Trophoblast cell (in vitro differentiated cells and primary cell): Measurements from ENCODE around the gene SPRED3.

Source experiments
- DNase-seq, 2 donors: peaks; one replicate each; pipeline ENCODE4 v3.0.0-alpha.2; 2016
- H2AFZ ChIP-seq: 2 replicates; pipeline ENCODE4 v1.6.1; 2013; ENCODE audit warnings: low read length, moderate library complexity, mild to moderate bottlenecking; ENCODE audit not compliant: insufficient read depth, poor library complexity
- H2AK5ac ChIP-seq: 2 replicates; pipeline ENCODE4 v1.6.1; 2013; ENCODE audit warnings: mild to moderate bottlenecking, low read length
- H2BK120ac ChIP-seq: 2 replicates; pipeline ENCODE4 v1.6.1; 2013; ENCODE audit warnings: low read length, mild to moderate bottlenecking, moderate library complexity; ENCODE audit not compliant: insufficient read depth, poor library complexity
- H2BK12ac ChIP-seq: 2 replicates; pipeline ENCODE4 v1.6.1; 2013; ENCODE audit warnings: mild to moderate bottlenecking, low read length, moderate library complexity
- H2BK5ac ChIP-seq: 2 replicates; pipeline ENCODE4 v1.6.1; 2013; ENCODE audit warnings: low read length, low read depth, moderate library complexity, mild to moderate bottlenecking; ENCODE audit not compliant: poor library complexity
- H3K14ac ChIP-seq: 2 replicates; pipeline ENCODE4 v1.6.1; 2013; ENCODE audit warnings: mild to moderate bottlenecking, low read length
- H3K18ac ChIP-seq: 2 replicates; pipeline ENCODE4 v1.6.1; 2013; ENCODE audit warnings: mild to moderate bottlenecking, low read length
- H3K23ac ChIP-seq: 2 replicates; pipeline ENCODE4 v1.6.1; 2013; ENCODE audit warnings: low read length
- H3K27ac ChIP-seq: 2 replicates; pipeline ENCODE4 v1.5.1; 2013; ENCODE audit warnings: low read depth, mild to moderate bottlenecking, inconsistent platforms, low read length, moderate library complexity
- H3K27me3 ChIP-seq: 2 replicates; pipeline ENCODE4 v1.6.1; 2013; ENCODE audit warnings: inconsistent platforms, mild to moderate bottlenecking, low read length, moderate library complexity; ENCODE audit not compliant: insufficient read depth
- H3K36me3 ChIP-seq, 2 experiments: 1 replicate in 1 of 2; 2 replicates in 1 of 2; pipeline ENCODE4 v1.6.1; 2013; ENCODE audit warnings: low read length in 2 of 2, mild to moderate bottlenecking in 2 of 2, moderate library complexity in 1 of 2; ENCODE audit not compliant: insufficient read depth in 2 of 2, control insufficient read depth in 1 of 2
- H3K4ac ChIP-seq: 2 replicates; pipeline ENCODE4 v1.6.1; 2013; ENCODE audit warnings: low read depth, mild to moderate bottlenecking, low read length, moderate library complexity
- H3K4me1 ChIP-seq, 2 experiments: 1 replicate in 1 of 2; 2 replicates in 1 of 2; pipeline ENCODE4 v1.6.1; 2013; ENCODE audit warnings: low read length in 2 of 2, mild to moderate bottlenecking in 2 of 2, moderate library complexity in 1 of 2; ENCODE audit not compliant: insufficient read depth in 2 of 2, control insufficient read depth in 1 of 2
- H3K4me2 ChIP-seq: 2 replicates; pipeline ENCODE4 v1.6.1; 2013; ENCODE audit warnings: inconsistent platforms, mild to moderate bottlenecking, low read length, moderate library complexity
- H3K4me3 ChIP-seq: 2 replicates; pipeline ENCODE4 v1.5.1; 2013; ENCODE audit warnings: mild to moderate bottlenecking, low read depth, low read length, inconsistent platforms
- H3K79me1 ChIP-seq: one replicate; pipeline ENCODE4 v1.6.1; 2013; ENCODE audit warnings: low read length
- H3K79me2 ChIP-seq: 2 replicates; pipeline ENCODE4 v1.6.1; 2013; ENCODE audit warnings: low read length, mild to moderate bottlenecking; ENCODE audit not compliant: control insufficient read depth, insufficient read depth, poor library complexity
- H3K9ac ChIP-seq: 2 replicates; pipeline ENCODE4 v1.6.1; 2013; ENCODE audit warnings: mild to moderate bottlenecking, low read length
- H3K9me3 ChIP-seq: 2 replicates; pipeline ENCODE4 v1.6.1; 2013; ENCODE audit warnings: low read depth, mild to moderate bottlenecking, control low read depth, inconsistent platforms, low read length; ENCODE audit not compliant: insufficient read depth
- H4K12ac ChIP-seq: 2 replicates; pipeline ENCODE4 v1.6.1; 2013; ENCODE audit warnings: low read depth, mild to moderate bottlenecking, low read length, moderate library complexity
- H4K8ac ChIP-seq: 2 replicates; pipeline ENCODE4 v1.6.1; 2013; ENCODE audit warnings: low read depth, mild to moderate bottlenecking, low read length, moderate library complexity
- H4K91ac ChIP-seq: one replicate; pipeline ENCODE4 v1.6.1; 2013; ENCODE audit warnings: low read depth, mild to moderate bottlenecking, low read length, moderate library complexity
- WGBS: extraction: QIAGEN DNeasy Blood & Tissue Kit; methylation state at CpG from one replicate; pipeline ENCODE4 v1.1.7; 2013; ENCODE audit warnings: missing lambda C conversion rate; ENCODE audit not compliant: insufficient read length, insufficient coverage; ENCODE audit errors: extremely low coverage; 5-methylcytosine and 5-hydroxymethylcytosine counted together

Gene SPRED3

DNA sequence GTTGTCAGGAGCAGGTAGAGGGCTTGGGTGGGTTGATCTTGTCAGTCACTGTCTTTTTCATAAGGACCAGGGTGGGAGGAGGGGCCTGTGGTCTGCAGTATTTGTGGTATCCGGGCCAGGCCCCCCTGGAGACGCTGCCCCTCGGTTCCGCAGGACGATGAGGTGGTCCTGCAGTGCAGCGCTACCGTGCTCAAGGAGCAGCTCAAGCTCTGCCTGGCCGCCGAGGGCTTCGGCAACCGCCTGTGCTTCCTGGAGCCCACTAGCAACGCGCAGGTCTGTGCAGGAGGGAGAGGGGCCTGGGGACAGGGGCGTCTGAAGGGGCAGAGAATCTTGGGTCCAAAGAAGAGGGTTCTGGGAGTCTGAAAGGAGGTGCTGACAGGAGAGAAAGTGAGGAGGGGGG lies 52.1 kb downstream of the SPRED3 start:
- H3K36me3 ChIP-seq: no peaks in the 10 kb centered on the region
- no peak overlapping the region for H3K9ac ChIP-seq
- H3K18ac ChIP-seq: no peak overlapping the region
- peaks cover 2% of the 10 kb centered on the region for H3K9me3 ChIP-seq
- no peak overlapping the region for H4K12ac ChIP-seq
- no peak overlapping the region for H3K14ac ChIP-seq
- no peak overlapping the region for H4K91ac ChIP-seq
- H2BK12ac ChIP-seq: no peak overlapping the region
- H3K23ac ChIP-seq: no peak overlapping the region
- H2BK120ac ChIP-seq: no peak overlapping the region
- H2AK5ac ChIP-seq: no peak overlapping the region
- no CpG with 5 or more reads among the region's 14 CpGs for WGBS
- no peaks in the 10 kb centered on the region for H3K4me1 ChIP-seq
- H3K27me3 ChIP-seq: no peaks in the 10 kb centered on the region
- H3K4me3 ChIP-seq: no peak overlapping the region
- H3K79me1 ChIP-seq: no peaks in the 10 kb centered on the region
- H3K4ac ChIP-seq: no peak overlapping the region
- H3K27ac ChIP-seq: no peak overlapping the region
- no peak overlapping the region for H2AFZ ChIP-seq
- H4K8ac ChIP-seq: no peak overlapping the region
- no peak for DNase-seq
- no peak overlapping the region for H2BK5ac ChIP-seq
- H3K4me2 ChIP-seq: no peak overlapping the region
- H3K79me2 ChIP-seq: no peaks in the 10 kb centered on the region

DNA sequence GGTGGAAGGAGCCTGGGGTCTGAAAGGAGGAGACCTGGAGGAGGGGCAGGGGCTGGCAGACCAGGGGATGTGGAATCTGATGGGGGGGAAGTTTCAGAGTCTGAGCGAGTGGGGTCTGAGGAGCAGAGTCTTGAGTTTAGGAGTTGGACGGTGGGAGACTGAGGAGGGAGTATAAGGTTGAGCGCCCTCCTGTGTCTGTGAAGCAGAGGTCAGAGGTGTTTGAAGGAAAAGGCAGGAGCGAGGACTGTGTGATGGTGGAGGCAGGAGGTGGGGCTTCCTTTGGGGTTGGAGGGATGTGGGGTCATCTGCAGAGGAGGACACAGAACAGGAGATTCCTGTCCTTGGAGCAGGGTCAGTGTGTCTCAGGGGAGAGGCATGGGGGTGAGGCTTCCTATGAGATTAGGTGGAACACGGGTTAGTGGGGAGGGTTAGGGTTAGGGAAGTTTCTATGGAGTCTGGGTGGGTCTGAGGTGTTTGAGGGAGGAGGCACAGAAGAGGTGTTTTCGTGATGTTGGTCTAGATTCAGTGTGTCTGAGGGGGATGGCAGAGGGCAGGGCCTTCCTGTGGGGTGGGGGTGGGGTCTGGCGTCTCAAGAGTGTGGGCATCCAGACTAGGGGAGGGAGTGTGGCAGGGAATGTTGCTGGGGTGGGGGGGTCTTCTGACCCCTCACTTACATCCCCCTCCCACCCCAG lies 53.3 kb downstream of the SPRED3 start:
- H3K9me3 ChIP-seq: peaks cover 2% of the 10 kb centered on the region
- no peak overlapping the region for H4K12ac ChIP-seq
- no peak overlapping the region for H4K8ac ChIP-seq
- no peak overlapping the region for H3K18ac ChIP-seq
- no peak for DNase-seq
- no peak overlapping the region for H2AK5ac ChIP-seq
- H3K36me3 ChIP-seq: no peaks in the 10 kb centered on the region
- H2BK12ac ChIP-seq: no peak overlapping the region
- H3K27ac ChIP-seq: no peak overlapping the region
- no peak overlapping the region for H4K91ac ChIP-seq
- H3K23ac ChIP-seq: no peak overlapping the region
- H2BK5ac ChIP-seq: no peak overlapping the region
- no peaks in the 10 kb centered on the region for H3K4me1 ChIP-seq
- no peak overlapping the region for H2AFZ ChIP-seq
- H3K14ac ChIP-seq: no peak overlapping the region
- H3K4me3 ChIP-seq: no peak overlapping the region
- no peaks in the 10 kb centered on the region for H3K79me2 ChIP-seq
- no peak overlapping the region for H3K9ac ChIP-seq
- no peak overlapping the region for H3K4me2 ChIP-seq
- H3K79me1 ChIP-seq: no peaks in the 10 kb centered on the region
- H3K4ac ChIP-seq: no peak overlapping the region
- H2BK120ac ChIP-seq: no peak overlapping the region
- WGBS: no CpG with 5 or more reads among the region's 7 CpGs
- H3K27me3 ChIP-seq: no peaks in the 10 kb centered on the region

DNA sequence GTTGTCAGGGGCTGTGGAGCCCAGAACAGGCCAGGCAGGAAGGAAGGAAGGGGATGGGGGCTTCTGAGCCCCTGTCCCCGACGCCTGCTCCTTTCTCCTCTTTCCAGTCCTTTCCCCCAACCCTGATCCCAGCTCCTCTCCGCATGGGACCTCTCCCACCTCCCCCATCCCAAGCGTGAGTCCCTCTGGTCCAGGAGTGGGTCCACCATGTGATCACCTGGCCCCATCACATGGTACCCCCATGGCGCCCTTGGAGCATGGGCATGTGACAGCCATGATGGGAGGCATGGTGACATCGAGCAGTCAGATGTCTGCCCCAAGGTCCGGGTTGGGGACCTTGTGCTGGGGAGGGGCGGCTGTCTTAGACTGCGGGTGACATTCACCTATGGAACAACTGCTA lies 54.2 kb downstream of the SPRED3 start:
- H4K12ac ChIP-seq: no peak overlapping the region
- no peak overlapping the region for H2BK12ac ChIP-seq
- no peak overlapping the region for H2BK5ac ChIP-seq
- WGBS: no CpG with 5 or more reads among the region's 9 CpGs
- H3K79me2 ChIP-seq: no peaks in the 10 kb centered on the region
- H2BK120ac ChIP-seq: no peak overlapping the region
- no peak overlapping the region for H4K91ac ChIP-seq
- no peak overlapping the region for H3K14ac ChIP-seq
- peaks cover 2% of the 10 kb centered on the region for H3K9me3 ChIP-seq
- H3K9ac ChIP-seq: no peak overlapping the region
- no peak for DNase-seq
- no peaks in the 10 kb centered on the region for H3K79me1 ChIP-seq
- no peak overlapping the region for H4K8ac ChIP-seq
- H3K4ac ChIP-seq: no peak overlapping the region
- no peaks in the 10 kb centered on the region for H3K4me1 ChIP-seq
- no peak overlapping the region for H3K23ac ChIP-seq
- H3K36me3 ChIP-seq: no peaks in the 10 kb centered on the region
- H3K4me3 ChIP-seq: no peak overlapping the region
- H3K18ac ChIP-seq: no peak overlapping the region
- no peak overlapping the region for H3K27ac ChIP-seq
- no peak overlapping the region for H2AFZ ChIP-seq
- H3K27me3 ChIP-seq: no peaks in the 10 kb centered on the region
- no peak overlapping the region for H3K4me2 ChIP-seq
- H2AK5ac ChIP-seq: no peak overlapping the region

DNA sequence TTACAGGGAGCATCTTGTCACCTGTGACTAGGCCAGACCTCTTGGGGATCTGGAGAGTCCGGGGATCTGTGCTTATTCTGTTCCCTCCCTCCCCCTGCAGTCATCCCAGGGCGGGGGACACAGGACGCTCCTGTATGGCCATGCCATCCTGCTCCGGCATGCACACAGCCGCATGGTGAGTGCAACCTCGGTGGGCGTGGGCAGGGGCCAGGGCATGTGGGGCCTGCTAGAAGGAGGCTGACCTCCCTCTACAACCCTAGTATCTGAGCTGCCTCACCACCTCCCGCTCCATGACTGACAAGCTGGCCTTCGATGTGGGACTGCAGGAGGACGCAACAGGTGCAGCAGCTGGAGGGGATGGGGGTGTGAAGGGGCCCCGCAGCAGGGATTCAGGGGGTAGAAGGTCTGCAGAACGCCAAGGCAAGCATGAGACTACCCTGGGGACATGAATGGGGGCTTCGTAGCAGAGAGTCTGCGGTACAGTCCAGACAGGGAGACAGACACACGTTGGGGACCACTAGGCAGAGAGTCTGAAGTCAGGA lies 55.0 kb downstream of the SPRED3 start:
- no peak overlapping the region for H2BK12ac ChIP-seq
- no peak overlapping the region for H3K4me3 ChIP-seq
- no peak overlapping the region for H2BK120ac ChIP-seq
- peaks cover 2% of the 10 kb centered on the region for H3K9me3 ChIP-seq
- H2AFZ ChIP-seq: no peak overlapping the region
- no peak overlapping the region for H3K14ac ChIP-seq
- H3K9ac ChIP-seq: peak overlapping the region; percentile 30
- no peak overlapping the region for H2AK5ac ChIP-seq
- H3K79me1 ChIP-seq: no peaks in the 10 kb centered on the region
- WGBS: no CpG with 5 or more reads among the region's 15 CpGs
- H4K12ac ChIP-seq: no peak overlapping the region
- H3K4me1 ChIP-seq: no peaks in the 10 kb centered on the region
- no peak overlapping the region for H4K91ac ChIP-seq
- no peak overlapping the region for H3K27ac ChIP-seq
- no peak overlapping the region for H4K8ac ChIP-seq
- no peak overlapping the region for H3K4ac ChIP-seq
- H3K27me3 ChIP-seq: no peaks in the 10 kb centered on the region
- no peak for DNase-seq
- H3K36me3 ChIP-seq: no peaks in the 10 kb centered on the region
- H3K18ac ChIP-seq: no peak overlapping the region
- H3K4me2 ChIP-seq: no peak overlapping the region
- no peak overlapping the region for H2BK5ac ChIP-seq
- no peaks in the 10 kb centered on the region for H3K79me2 ChIP-seq
- no peak overlapping the region for H3K23ac ChIP-seq
